ENCODE data around the gene FLRT2. TPM values are rescaled to one million over a fixed set of nuclear protein-coding genes. Genes with fewer than 3 reads are reported as not detected.

The FLRT2 gene
- total and polyA plus RNA-seq, 3 donors from 2014 or later, result 20.1 to 134 (median 34.4) TPM

DNA sequence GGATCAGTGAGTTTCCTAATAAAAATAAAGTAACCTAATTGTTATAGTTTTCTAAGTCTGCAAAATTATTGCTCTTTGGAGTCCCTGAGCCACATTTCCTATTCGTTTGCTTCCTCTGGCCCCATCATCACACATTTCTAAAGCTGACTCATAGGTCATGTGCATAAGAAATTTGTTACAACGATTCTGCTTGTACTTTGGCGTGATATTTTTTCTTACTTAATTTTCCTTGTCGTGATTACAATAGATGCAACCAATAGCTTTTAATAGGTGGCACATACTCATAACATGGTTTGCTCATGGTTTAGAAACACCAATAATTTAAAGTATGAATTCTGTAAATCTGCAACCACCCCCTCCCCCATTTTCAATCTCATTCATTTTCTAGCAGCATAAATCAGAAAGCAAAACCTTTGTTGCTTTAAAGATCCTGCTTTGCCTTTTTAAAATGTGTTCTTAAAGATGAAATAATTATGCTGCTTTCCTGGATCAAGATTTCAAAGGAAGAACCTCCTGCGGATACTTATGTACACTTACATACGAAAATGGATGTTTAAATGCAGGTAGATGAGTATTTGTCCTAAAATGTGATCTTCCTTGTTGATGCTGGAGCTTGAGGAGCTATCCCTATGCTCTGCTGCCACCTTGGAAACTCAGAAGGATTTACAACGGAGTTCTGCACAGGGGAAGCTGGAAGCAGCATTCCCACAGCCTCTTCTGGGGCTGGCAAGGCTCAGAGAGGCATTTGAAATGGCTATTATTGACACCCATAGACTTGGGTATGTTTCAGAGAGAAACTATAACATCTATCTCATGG is 1.7 kb upstream of the FLRT2 start:
- Histone ChIP-seq H3K27me3 (no peaks in the 10 kb centered on the region), H3K4me1 (peaks cover 3% of the 10 kb centered on the region), H3K36me3 (ENCODE audit: low read depth, missing control alignments) (no peaks in the 10 kb centered on the region), H3K9me3 (no peaks in the 10 kb centered on the region), H3K4me3 (peak overlapping the region; percentile 72 to 76), H3K27ac (peak overlapping the region; percentile 87 to 92)
- intact Hi-C loops (cut with DNase I; ENCODE audit: low total_unique reads), result loop anchor here (5.0 kb wide), 1 partner anchor 181 kb away; no protein-coding TSS in a partner anchor
- peak; percentile 74 for DNase-seq
- TF ChIP-seq POLR2A (IDR thresholded peaks at IDR 0.05), result no peak
- TF ChIP-seq, protein P1, sequence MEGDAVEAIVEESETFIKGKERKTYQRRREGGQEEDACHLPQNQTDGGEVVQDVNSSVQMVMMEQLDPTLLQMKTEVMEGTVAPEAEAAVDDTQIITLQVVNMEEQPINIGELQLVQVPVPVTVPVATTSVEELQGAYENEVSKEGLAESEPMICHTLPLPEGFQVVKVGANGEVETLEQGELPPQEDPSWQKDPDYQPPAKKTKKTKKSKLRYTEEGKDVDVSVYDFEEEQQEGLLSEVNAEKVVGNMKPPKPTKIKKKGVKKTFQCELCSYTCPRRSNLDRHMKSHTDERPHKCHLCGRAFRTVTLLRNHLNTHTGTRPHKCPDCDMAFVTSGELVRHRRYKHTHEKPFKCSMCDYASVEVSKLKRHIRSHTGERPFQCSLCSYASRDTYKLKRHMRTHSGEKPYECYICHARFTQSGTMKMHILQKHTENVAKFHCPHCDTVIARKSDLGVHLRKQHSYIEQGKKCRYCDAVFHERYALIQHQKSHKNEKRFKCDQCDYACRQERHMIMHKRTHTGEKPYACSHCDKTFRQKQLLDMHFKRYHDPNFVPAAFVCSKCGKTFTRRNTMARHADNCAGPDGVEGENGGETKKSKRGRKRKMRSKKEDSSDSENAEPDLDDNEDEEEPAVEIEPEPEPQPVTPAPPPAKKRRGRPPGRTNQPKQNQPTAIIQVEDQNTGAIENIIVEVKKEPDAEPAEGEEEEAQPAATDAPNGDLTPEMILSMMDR (IDR thresholded peaks at IDR 0.05), result peak in 2 of 3 experiments; percentile 41 to 43
- 13 to 17% methylated on average over 7 of the region's 7 CpGs for WGBS, 2 donors

DNA sequence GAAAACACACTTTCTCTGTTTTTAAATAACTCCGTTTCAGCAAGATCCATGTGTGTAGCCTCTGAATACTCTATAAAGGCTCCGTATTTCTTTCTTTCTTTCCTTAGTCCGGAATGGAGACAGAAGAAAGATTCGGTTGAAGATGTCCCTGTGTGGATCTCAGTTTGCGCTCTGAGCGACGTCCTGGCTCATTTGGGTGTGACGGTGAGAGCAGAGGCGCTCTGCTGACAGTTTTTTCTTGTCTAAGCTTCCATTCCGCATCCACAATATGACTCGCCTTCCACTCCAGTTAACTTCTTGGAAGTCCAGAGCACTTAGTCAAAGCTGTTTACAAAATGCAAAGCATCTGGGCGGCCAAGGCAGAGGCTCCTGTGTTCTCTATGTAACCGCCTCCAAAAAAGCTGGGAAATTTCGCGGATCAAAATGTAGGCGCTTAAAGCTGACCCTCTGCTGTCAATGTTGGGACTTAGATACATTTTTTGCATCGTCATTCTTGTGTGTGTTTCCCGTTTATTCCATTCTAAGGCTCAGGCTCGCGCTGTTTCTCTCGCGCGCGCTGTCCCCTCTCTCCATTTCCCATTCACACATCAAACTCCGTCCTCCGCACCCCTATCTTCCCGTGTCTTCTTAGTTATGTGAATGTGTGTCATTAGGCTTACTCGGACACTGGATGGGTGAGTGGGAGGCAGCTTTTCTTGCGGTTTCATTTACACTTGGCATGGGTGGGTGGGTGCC is 880 bp upstream of the FLRT2 start:
- WGBS, 2 donors, result 3% methylated on average over 29 of the region's 29 CpGs
- intact Hi-C loops (cut with DNase I; ENCODE audit: low total_unique reads), result loop anchor here (5.0 kb wide), 1 partner anchor 182 kb away; no protein-coding TSS in a partner anchor
- H3K9me3 ChIP-seq, result no peaks in the 10 kb centered on the region
- no peaks in the 10 kb centered on the region for H3K27me3 ChIP-seq
- peak overlapping the region; percentile 87 to 92 for H3K27ac ChIP-seq
- no peaks in the 10 kb centered on the region for H3K36me3 ChIP-seq (ENCODE audit: low read depth, missing control alignments)
- peak; percentile 36 for DNase-seq
- peaks cover 3% of the 10 kb centered on the region for H3K4me1 ChIP-seq
- no peak for TF ChIP-seq POLR2A (IDR thresholded peaks at IDR 0.05)
- TF ChIP-seq, protein P1 (IDR thresholded peaks at IDR 0.05), result no peak
- H3K4me3 ChIP-seq, result peak overlapping the region; percentile 72 to 76

DNA sequence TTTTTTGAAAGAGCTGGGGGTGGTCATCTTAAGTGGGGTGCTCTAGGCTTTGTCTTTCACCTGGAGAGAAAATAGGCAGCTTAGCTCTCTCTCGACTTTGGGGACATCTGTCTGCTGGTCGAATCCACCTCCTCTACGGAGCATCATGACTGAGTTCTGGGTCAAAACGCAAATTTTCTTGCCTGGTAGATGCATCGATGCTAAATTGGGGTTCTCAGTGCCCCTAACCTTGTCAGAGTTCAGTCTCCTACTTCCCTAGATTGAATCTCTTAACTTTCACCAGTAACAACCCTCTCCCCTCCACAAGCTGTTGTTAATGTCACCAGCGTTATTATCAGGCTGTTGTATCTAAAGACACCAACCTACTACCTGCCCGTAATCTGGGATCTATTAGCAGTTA is 682 bp downstream of the FLRT2 start:
- peak overlapping the region; percentile 87 to 92 for H3K27ac ChIP-seq
- DNase-seq, result no peak
- peaks cover 3% of the 10 kb centered on the region for H3K4me1 ChIP-seq
- TF ChIP-seq, protein P1 (IDR thresholded peaks at IDR 0.05), result no peak
- no peak for TF ChIP-seq POLR2A (IDR thresholded peaks at IDR 0.05)
- H3K27me3 ChIP-seq, result no peaks in the 10 kb centered on the region
- intact Hi-C loops (cut with DNase I; ENCODE audit: low total_unique reads), result no loop called here
- H3K4me3 ChIP-seq, result peak overlapping the region; percentile 72 to 76
- no peaks in the 10 kb centered on the region for H3K36me3 ChIP-seq (ENCODE audit: low read depth, missing control alignments)
- WGBS, 2 donors, result 0% methylated on average over 7 of the region's 7 CpGs
- H3K9me3 ChIP-seq, result no peaks in the 10 kb centered on the region

DNA sequence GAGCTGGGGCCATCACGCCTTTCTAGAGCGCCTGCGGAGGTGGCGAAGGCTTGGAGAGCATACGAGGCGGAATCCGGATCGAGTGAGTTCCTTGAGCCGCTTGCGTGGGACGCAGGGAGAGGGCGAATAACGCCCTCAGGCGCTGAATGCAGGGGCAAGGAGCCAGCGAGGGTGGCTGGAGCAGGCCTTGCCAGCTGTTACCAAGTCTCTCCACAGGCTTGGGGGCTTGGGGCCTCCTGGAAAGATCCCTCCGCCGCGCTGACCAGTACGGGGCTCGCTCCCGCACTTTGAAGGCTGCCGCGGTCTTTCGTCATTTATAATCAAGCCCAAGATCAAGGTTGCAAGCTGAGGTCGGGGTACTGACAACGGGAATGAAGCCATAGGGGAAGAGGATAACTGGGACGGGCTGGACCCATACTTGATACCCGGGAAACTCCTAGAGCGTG is 1.2 kb downstream of the FLRT2 start:
- Histone ChIP-seq H3K4me1 (peaks cover 3% of the 10 kb centered on the region), H3K27me3 (no peaks in the 10 kb centered on the region), H3K27ac (peak overlapping the region; percentile 87 to 92), H3K4me3 (peak overlapping the region; percentile 72 to 76), H3K36me3 (ENCODE audit: low read depth, missing control alignments) (no peaks in the 10 kb centered on the region), H3K9me3 (no peaks in the 10 kb centered on the region)
- TF ChIP-seq, protein P1 (IDR thresholded peaks at IDR 0.05), result no peak
- no peak for TF ChIP-seq POLR2A (IDR thresholded peaks at IDR 0.05)
- intact Hi-C loops (cut with DNase I; ENCODE audit: low total_unique reads), result no loop called here
- DNase-seq, result no peak
- 0 to 1% methylated on average over 23 to 29 of the region's 29 CpGs for WGBS, 2 donors
